ENCODE measurements around the gene ENDOD1. TPM values are rescaled to one million over a fixed set of nuclear protein-coding genes. Genes with fewer than 3 reads are reported as not detected.
"Not testable (repeated sequence)": the region's sequence is repeated elsewhere in the genome, so short reads cannot be mapped to it uniquely, and the experiment has no call there.

The ENDOD1 gene
- polyA plus RNA-seq, 3 donors: 18.1 to 24.4 (median 22.4) TPM

DNA sequence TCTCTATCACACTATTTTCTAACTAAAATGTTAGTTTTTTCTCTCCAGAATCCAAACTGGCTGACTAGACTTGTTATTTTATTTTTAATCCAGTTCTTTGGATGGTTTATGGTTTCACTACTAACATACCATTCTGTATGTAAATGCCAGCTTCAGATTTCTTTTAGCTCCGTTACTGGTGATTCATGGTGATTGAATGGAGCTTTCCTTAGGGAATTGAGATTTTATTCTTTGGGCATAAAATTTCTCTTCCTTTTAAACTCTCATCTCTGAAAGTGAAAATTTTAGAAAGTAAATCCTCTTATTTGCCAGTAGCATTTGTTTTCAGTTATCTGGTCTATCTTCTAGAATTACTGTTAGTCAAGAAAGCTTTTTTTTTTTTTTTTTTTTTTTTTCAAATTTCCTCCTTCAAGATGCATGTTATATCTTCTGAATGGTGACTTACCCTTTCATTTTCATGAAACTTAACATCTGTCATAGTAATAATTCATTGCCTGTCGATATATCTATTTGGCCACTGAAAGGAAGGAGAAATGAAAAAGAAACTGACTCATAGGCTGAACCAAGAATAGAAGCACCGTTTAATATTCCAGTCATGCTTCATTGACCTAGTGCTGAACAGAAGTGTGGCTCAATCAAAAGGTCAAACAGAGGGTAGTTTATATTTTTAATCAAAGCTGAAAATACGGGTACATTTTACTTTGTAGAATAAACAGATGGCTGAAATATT, 6.4 kb downstream of the ENDOD1 start:
- DNase-seq (ENCODE audit: extremely low read depth in 1 of 11, low read depth in 9 of 11, low spot score in 4 of 11): no peak

DNA sequence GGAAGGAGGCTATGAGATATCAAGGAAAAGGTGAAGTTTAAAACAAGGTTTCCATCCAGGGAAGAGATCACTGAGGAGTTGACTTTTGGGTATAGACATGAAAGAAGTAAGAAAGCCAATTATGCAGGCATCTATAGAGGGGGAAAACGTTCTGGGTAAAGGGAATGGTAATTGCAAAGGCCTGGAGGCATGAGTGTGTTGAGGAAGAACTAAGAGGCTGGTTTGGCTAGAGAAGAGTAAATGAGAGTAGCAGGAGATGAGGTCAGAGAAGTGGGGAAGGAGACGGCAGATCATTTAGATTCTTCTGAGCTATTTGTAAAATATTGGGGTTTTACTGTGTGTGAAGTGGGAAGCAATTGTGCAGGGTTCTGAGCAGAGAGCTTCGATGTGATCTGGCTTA, 7.6 kb downstream of the ENDOD1 start:
- DNase-seq (ENCODE audit: extremely low read depth in 1 of 11, low read depth in 9 of 11, low spot score in 4 of 11): no peak

DNA sequence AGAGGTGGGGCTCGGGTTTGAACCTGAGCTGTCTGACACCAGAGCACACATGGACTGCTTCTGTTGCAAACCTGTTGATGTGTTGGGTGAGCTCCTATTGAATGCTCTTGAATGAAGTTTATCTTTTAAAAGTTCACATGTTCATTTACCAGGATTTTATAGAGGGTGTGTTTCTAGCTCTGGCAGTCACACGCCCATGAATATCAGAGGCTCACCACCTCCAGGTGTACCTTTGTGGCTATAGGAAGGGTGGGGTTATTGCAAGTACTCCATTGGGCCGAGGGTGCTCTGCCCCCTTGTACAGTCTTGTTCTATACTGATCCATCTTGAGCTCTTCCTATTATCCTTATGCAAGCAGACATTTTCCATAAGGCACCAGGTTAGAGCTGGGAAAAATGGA, 9.2 kb downstream of the ENDOD1 start:
- DNase-seq (ENCODE audit: extremely low read depth in 1 of 11, low read depth in 9 of 11, low spot score in 4 of 11): no peak

DNA sequence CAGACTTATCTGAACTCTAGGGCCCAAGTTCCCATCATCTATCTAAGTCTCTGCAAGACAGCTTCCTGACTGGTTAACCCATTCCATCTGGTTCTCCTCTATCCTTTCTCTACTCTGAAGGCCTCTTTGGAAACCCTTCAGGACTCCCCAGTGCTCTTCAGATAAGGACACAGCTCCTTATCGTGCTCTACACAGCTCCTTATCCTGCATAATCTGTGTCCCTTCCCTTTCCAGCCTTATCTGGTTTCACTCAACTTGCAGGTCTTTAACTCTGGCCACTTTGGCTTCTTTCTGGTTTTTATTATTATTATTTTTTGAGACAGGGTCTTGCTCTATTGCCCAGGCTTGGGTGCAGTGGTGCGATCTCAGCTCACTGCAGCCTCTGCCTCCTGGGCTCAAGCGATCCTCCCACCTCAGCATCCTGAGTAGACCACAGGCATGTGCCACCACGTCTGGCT, 10.6 kb downstream of the ENDOD1 start:
- DNase-seq (ENCODE audit: extremely low read depth in 1 of 11, low read depth in 9 of 11, low spot score in 4 of 11): no peak

DNA sequence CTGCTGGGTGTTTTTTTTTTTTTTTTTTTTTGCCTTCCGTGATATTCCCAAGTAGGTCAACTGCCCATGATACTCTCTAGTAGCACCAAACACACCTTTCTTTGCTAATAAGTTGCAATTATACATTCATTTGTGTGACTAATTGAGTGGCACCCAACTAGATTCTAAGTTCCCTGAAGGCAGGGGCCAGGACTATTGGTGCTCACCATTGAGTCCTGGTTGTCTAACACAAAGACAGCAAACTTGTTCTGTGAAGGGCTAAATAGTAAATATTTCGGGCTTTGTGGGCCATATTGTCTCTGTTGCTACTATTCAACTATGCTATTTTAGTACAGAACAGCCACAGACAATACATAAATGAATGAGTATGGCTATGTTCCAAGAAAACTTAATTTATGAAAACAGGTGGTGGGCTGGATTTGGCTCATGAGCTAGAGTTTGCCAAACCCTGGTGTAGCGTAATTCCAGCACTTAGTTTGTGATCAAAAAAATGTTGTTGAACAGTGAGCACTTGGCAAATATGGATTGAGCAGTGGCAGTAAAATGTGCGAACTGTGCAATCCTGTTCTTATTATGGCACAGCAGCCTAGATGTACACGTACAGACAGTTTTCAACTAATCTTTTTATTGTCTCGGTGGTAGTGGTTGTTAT, 11.3 kb downstream of the ENDOD1 start:
- DNase-seq (ENCODE audit: extremely low read depth in 1 of 11, low read depth in 9 of 11, low spot score in 4 of 11): no peak

DNA sequence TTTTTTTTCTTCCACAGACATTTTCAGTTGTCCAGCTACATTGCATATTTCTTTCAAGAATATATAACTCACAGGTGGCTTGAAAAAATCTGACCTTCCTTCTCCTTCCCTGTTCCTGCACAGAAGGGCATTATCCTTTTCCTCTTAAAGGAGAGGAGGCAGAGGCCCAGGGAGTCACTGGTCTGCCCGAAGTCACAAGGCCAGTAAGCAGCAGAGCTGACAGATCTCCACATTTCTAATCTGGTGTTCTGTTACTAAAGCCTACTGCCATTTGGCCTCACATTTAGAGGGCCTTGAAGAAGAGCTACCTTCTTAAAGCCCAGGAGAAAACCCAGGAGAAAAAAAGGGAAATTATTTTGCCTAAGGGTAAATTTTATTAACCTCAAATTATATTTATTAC, 12.3 kb downstream of the ENDOD1 start:
- no peak for DNase-seq (ENCODE audit: extremely low read depth in 1 of 11, low read depth in 9 of 11, low spot score in 4 of 11)

DNA sequence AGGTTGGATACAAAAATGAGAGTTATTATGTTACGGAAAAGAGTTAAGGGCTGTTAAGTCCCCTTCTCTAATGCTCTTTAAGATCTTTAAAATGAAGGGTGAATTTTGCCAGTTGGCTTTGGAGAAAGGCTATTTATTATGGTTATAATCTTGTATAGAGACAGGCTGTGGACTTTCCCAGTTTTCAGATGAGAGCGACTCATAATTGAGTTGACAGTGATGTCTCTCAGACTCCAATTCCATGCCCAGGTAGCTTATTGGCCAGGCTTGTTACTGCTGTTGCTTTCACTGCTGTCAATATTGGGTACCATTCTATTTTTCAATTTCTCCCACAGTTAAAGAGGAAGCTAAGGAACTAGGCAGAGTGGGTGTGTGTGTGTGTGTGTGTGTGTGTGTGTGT, 13.1 kb downstream of the ENDOD1 start:
- DNase-seq (ENCODE audit: extremely low read depth in 1 of 11, low read depth in 9 of 11, low spot score in 4 of 11): no peak

DNA sequence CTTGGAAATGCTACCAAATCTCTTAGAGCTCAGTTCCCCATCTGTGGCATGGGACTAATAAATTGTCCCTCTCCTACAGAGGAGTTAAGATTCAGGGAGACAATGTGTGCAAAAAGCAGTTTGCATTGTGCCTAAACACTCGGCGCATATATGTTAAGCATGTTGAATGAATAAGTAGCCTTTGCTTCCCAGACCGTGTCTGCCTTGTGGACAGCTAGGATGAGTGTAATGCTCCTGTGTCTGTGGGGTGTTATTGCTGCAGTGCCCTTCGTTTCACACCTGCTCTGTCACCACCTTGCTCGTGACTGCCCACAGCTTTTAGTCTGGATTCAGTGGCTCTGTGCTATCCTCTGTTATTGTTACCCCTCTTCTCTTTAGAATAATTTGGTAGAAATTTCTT, 14.1 kb downstream of the ENDOD1 start:
- no peak for DNase-seq (ENCODE audit: extremely low read depth in 1 of 11, low read depth in 9 of 11, low spot score in 4 of 11)

DNA sequence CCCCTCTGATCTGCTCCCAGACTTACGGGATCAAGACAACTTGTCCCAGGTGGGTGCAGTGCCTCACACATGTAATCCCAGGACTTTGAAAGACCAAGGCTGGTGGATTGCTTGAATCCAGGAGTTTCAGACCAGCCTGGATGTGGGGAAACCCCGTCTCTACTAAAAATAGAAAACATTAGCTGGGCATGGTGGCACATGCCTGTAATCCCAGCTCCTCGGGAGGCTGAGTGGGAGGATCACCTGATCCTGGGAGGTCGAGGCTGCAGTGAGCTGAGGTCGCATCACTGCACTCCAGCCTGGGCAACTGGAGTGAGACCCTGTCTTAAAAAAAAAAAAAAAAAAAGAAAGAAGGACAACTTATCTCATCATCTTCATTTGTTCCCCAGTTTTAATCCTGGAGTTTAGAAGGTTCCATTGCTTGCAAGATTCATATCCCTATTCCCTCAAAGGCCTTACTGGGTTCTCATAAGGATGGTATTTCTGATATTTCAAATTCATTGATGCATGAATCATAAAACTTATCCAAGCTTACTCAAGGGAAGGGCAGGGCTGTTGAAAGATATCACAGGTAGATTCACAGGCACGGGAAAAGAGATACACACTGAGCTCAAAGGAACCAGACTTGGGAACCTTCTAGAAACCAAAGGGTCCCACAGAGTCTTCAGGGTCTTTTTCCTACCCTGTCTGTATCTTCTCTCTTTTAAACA, 14.6 kb downstream of the ENDOD1 start:
- no peak for DNase-seq (ENCODE audit: extremely low read depth in 1 of 11, low read depth in 9 of 11, low spot score in 4 of 11)

DNA sequence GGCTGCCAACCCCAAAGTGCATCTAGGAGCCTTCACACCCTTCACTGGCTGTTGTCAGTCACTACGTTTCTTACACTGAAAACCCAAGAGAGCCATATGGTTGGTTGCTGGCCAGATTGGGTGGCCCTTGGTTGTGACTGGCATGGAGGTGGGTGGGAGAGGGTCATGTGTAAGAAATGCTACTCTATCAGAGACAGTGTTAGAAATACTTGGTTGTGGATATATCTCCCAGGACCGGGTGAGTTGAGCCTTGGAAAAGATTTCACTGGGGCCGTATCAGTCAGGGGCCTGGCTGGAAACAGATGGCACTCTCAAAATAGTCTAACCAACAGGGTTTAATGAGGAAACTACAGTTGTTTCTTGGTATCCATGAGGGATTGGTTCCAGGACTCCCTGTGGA, 15.2 kb downstream of the ENDOD1 start:
- DNase-seq (ENCODE audit: extremely low read depth in 1 of 11, low read depth in 9 of 11, low spot score in 4 of 11): no peak

DNA sequence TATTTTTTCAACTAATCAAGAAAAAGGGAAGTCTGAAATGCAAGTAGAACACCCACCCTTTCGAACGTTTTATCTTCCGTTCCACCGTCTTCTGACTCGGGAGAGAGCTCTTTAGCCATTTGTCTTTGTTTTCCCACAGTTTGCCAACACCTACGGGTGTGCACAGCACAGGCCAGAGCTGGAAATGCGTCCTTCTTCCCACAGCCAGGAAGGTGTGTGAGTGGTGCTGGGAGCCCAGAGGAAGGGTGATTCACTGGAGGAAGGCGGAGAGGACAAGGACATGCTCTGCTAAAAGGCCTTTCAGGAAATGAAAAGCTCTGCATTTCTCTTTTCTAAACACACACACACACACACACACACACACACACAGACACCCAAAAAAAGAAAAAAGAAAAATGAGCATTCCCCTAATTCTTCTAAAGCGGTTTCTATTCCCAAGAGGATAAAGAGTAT, 18.5 kb downstream of the ENDOD1 start:
- no peak for DNase-seq (ENCODE audit: extremely low read depth in 1 of 11, low read depth in 9 of 11, low spot score in 4 of 11)

DNA sequence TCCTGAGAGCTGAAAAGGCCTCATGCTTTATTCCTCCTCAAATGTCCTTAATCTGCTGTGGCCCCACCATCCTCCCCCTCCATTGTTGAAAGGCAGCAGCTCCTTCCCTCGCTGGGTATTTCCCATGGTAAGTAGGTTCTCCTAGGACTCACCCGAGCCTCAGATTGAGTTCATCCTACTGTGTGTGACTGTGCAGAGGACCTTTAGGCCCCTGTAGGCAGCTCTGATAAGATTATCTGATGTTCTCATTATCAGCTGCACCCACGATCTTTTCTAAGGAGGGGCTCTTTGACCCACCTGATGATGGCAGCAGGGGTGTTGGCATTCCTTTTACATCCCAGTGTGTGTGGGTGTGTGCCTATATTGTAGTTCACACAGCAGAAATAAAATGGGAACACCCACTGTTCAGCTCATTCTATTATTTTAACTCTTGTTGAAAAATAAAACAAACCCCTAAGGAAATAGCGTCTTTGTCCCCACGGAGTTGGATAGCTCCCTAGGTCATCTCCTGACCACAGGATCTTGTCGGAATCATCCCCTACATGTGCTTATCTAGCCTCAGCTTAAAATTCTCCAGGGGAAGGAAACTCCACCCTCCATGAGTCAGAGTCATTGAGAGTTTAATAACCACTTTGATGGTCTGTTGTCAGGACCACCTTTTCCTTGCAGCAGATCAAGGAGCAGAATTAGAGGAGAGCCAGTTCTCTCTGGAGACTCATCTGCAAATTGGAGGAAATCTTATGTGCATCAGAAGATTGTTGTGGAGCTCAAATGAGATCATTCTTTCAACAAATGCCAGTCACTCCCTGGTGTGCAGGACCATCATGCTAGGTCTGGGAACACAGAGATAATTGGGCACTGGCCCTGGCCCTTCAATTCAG, 19.3 kb downstream of the ENDOD1 start:
- DNase-seq (ENCODE audit: extremely low read depth in 1 of 11, low read depth in 9 of 11, low spot score in 4 of 11): no peak

DNA sequence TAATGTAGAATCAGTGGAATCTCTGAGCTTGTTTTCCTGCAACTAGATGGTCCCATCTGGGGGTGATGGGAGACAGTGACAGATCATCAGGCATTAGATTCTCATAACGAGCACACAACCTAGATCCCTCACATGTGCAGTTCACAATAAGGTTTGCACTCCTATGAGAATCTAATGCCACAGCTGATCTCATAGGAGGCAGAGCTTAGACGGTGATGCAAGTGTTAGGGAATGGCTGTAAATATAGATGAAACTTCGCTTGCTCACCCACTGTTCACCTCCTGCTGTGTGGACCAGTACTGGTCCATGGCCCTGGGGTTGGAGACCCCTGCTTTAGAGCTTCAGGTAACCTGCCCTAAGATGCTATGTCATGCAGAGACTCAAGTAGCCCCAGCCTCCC, 21.8 kb downstream of the ENDOD1 start:
- DNase-seq (ENCODE audit: extremely low read depth in 1 of 11, low read depth in 9 of 11, low spot score in 4 of 11): not testable (repeated sequence)

DNA sequence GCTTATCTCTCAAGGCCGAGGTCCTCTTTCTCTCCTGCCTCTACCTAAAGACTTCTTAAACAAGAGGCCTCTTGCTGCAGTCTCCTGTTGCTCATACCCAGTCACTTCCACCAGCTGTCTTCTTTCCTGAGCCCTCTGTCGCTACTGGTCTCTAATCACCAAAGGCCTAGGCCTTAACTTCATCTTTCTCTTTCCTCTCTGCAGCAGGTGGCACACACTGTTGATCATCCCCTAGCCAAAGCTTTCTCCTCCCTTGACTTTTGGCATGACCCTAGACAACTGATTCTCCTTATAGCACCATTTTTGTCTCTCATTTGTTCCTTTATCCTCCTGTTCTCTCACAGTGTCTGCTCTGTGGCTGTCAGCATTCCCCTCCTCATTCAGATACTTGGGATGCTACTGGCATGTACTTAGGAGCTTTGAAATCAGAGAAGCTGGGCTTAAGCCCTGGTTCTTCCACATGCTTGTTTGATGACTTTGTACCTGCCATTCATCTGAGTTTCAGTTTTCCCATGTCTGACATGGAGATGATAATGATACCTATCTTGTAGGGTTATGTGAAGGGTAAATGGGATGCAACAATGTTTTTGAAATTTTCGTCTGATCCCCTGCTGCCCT, 22.4 kb downstream of the ENDOD1 start:
- no peak for DNase-seq (ENCODE audit: extremely low read depth in 1 of 11, low read depth in 9 of 11, low spot score in 4 of 11)

DNA sequence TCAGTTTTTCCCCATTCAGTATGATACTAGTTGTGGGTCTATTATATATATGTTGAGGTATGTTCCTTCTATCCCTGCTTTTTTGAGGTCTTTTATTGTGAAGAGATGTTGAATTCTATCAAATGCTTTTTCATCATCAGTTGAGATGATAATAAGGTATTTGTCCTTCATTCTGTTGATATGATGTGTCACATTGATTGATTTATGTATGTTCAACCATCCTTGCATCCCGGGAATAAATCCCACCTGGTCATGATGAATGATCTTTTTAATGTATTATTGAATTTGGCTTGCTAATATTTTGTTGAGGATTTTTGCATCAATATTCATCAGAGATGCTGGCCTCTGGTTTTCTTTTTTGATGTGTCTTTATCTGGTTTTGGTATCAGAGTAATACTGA, 26.0 kb downstream of the ENDOD1 start:
- no peak for DNase-seq (ENCODE audit: extremely low read depth in 1 of 11, low read depth in 9 of 11, low spot score in 4 of 11)

DNA sequence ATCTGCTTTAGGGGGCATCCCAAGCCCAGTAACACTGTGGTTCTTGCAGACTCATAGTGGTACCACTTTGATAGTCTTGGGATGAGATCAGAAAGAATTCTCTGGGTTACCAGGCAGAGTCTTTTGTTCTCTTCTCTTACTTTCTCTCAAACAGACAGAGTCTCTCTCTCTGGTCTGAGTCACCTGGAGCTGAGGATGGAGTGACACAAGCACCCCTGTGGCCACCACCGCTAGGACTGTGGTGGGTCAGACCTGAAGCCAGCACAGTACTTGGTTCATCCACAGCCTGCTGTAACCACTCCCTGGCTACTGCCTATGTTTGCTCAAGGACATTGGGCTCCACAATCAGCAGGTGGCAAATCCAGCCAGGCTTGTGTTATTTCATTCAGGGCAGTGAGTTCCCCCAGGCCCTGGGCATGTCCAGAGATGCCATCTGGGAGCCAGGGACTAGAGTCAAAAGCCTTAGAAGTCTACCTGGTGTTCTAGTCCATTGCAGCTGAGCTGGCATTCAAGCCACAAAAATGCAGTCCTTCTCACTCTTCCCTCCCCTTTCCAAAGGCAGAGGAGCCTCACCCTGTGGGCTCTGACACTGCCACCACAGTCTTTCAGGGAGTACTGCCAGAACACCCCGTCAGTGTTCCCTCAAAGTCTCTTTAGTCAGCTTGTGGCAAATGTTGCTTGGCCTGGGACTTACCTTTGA, 29.9 kb downstream of the ENDOD1 start:
- DNase-seq (ENCODE audit: extremely low read depth in 1 of 11, low read depth in 9 of 11, low spot score in 4 of 11): no peak

DNA sequence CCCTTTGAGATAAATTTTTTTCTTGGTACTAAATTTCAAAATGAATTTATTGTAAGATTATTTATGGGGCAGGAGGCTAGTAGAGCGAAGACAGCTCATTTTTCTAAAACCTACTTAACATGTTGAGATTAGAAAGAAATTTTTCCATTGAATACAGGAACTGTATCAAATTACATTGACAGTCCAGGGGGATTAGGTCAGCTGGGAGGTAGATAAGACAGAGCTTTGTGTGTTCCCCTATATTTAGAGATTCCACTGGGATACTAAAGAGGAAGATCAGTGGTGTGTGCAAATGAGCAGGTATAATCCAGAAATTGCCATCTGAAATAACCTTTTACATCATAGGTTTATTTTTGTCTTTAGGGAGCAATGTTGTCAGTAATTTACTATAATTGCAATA, 32.1 kb downstream of the ENDOD1 start:
- no peak for DNase-seq (ENCODE audit: extremely low read depth in 1 of 11, low read depth in 9 of 11, low spot score in 4 of 11)

DNA sequence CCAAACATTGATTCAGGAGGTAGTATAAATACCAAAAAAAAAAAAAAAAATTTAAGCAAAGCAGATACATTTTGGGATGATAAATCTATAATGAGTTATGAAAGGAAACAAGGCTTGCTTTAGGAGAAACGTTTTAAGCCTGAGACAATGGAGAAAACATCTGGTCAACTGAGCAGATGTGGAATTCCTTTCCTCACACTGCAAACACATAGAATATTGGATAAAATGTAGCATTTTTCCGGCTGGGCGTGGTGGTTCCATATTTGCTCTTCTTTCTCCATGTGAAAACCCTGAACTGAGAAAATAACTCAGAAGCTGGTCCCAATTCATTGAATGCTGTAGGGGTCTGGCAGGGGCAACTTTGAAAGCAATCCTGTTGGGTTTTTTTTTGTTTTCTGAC, 33.9 kb downstream of the ENDOD1 start:
- DNase-seq (ENCODE audit: extremely low read depth in 1 of 11, low read depth in 9 of 11, low spot score in 4 of 11): no peak
